ENCODE measurements around the gene ISM2. TPM values are rescaled to one million over a fixed set of nuclear protein-coding genes. Genes with fewer than 3 reads are reported as not detected.

ISM2 gene
- total RNA-seq = 0.88 TPM

DNA sequence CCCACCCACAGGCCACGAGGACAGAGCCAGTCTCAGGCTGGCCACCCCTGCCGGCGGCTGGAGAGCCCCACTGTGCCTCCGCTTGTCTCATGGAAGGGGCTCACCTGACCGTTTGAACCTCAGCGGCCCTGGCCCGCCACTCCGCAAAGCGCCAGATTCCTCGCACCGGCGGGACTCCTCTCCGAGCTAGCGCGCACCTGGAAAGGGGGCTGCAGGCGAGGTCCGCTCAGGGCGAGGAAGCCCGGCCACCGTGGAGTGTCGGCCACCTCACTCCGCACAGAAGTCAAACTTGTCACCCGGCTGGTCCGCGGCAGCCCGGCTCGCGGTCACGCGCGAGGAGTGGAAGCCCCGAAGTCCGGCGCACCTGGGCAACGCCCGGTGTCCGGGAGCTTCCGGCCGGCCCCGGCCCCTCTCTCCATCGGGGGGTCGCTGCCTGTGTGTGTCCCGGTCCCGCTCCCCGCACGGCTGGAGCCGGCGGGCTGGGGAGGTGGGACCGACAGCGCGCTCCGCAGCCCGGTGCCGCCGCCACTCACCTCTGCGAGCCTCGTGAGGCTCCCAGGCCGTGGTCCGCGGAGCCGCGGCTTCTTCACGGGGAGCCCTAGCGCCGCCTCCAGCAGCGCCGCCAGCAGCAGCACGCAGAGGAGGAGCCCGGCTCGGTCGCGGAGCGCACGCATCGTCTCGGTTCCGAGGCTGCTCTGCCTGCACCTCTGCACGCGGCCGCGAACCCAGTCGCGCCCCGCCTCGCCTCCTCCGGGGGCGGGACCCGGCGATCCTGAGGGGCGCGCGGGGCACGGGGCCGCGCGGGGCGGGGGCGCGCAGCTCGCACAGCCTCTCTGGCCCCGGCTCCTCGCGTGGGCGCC lies at the start of gene ISM2:
TSS of gene ISM2 (minus strand) at position 697 of the 860 bp plus-strand sequence. CDS start at position 674, 23 bp downstream.

GRCh38 chr14:77457522-77458248 lies 40.9 kb downstream of the ISM2 start, which contains the start of the genes AHSA1 and VIPAS39:
AHSA1 (plus strand) TSS chr14:77458093; CDS start chr14:77458190, 97 bp downstream.
VIPAS39 (minus strand) TSS chr14:77457601; CDS start chr14:77454102, 3,499 bp downstream.

Other genes starting within 250 kb of the ISM2 start
- 1.4 TPM for gene NGB, start 227.6 kb downstream of the ISM2 start, total RNA-seq
- 25.8 TPM for gene POMT2, start 177.9 kb downstream of the ISM2 start, total RNA-seq
- gene GSTZ1, start 177.8 kb downstream of the ISM2 start, total RNA-seq = 11.5 TPM
- gene TMED8, start 121.7 kb downstream of the ISM2 start, total RNA-seq = 25.8 TPM
- gene SAMD15, start 121.4 kb downstream of the ISM2 start, total RNA-seq = 4.7 TPM
- 1.6 TPM for gene NOXRED1, start 75.3 kb downstream of the ISM2 start, total RNA-seq
- 29.3 TPM for gene VIPAS39, start 41.2 kb downstream of the ISM2 start, total RNA-seq
- 127 TPM for gene AHSA1, start 40.7 kb downstream of the ISM2 start, total RNA-seq
- gene SPTLC2, start 117.8 kb upstream of the ISM2 start, total RNA-seq = 51.1 TPM
- 23.6 TPM for gene ALKBH1, start 209.2 kb upstream of the ISM2 start, total RNA-seq
- gene SLIRP, start 209.3 kb upstream of the ISM2 start, total RNA-seq = 70.5 TPM